DND-41 (cell line): ENCODE data around the gene RHBDD1.

Source experiments
- EZH2 ChIP-seq: IDR thresholded peaks from 3 replicates; pipeline ENCODE4 v1.6.1; 2012; ENCODE audit warnings: borderline replicate concordance, low read depth, mild to moderate bottlenecking, moderate library complexity, low read length, inconsistent platforms; ENCODE audit not compliant: severe bottlenecking
- TF ChIP-seq, protein P1 (sequence below): IDR thresholded peaks from 2 replicates; pipeline ENCODE4 v1.5.1; 2012; ENCODE audit warnings: borderline replicate concordance, low read length, moderate library complexity, mild to moderate bottlenecking; ENCODE audit not compliant: poor library complexity, severe bottlenecking; ENCODE audit errors: extremely low read depth

DNA sequence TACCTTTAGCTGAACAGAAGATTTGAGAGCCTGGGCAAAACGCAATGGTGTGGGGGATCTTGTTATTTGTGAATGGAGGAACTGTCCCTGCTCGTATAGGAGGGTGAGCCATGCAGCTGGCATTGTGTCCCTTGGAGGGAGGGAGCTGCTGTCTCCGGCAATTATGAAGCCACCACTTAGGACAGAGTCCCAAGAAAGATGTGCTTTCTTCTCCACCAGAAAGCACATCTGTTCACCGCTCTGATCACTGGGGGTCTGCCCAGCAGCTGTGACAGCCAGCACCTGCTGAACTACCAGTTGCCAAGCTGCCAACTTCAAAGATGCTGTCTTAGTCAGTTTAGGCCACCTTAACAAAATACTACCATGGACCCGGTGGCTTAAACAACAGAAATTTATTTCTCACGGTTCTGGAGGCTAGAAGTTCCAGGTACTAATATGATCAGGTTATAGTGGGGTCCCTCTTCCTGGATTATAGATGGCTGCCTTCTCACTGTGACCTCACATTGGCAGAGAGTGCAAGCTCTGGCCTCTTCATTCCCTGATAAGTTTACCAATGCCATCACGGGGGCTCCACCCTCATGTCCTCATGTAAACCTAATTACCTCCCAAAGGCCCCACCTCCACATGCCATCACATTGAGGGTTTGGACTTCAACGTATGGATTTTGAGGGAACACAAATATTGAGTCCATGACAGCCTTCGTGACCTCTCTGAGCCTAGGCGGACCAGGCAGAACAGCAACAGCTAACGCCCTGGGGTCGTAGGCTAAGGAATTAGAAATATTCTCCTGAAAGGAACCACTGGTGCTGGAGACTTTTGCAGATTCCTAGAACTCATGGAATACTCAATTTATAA, 148.3 kb downstream of the RHBDD1 start:
- no peak for TF ChIP-seq EZH2
- TF ChIP-seq, protein P1, sequence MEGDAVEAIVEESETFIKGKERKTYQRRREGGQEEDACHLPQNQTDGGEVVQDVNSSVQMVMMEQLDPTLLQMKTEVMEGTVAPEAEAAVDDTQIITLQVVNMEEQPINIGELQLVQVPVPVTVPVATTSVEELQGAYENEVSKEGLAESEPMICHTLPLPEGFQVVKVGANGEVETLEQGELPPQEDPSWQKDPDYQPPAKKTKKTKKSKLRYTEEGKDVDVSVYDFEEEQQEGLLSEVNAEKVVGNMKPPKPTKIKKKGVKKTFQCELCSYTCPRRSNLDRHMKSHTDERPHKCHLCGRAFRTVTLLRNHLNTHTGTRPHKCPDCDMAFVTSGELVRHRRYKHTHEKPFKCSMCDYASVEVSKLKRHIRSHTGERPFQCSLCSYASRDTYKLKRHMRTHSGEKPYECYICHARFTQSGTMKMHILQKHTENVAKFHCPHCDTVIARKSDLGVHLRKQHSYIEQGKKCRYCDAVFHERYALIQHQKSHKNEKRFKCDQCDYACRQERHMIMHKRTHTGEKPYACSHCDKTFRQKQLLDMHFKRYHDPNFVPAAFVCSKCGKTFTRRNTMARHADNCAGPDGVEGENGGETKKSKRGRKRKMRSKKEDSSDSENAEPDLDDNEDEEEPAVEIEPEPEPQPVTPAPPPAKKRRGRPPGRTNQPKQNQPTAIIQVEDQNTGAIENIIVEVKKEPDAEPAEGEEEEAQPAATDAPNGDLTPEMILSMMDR = no peak
